PC-9 (cell line): Measurements from ENCODE around the gene CTNNBL1. TPM values are rescaled to one million over a fixed set of nuclear protein-coding genes. Genes with fewer than 3 reads are reported as not detected.

Experiments used
- BruUV-seq: library from RNA; stranded (reverse); fragments of 400-500 nt; replicated peaks from 2 replicates; lab custom pipeline; 2021; lab: Mats Ljungman, UMichigan
- CTCF ChIA-PET: fragments of 300-600 bp; sonication (Branson Sonifier 250); formaldehyde crosslinking; loops from one replicate; lab custom pipeline; 2022; ENCODE audit warnings: antibody characterized with exemption; lab: Charles Lee
- POLR2A ChIA-PET: fragments of 300-600 bp; sonication (Branson Sonifier 250); formaldehyde crosslinking; loops from one replicate; lab custom pipeline; 2022; ENCODE audit warnings: antibody characterized with exemption; ENCODE audit not compliant: unreplicated experiment; lab: Charles Lee
- DNase-seq, 2 experiments: peaks; one replicate each; pipeline versions ENCODE4 v3.0.0 to v3.0.0-alpha.2; 2015 to 2022; ENCODE audit warnings: mixed read lengths in 1 of 2
- H2AFZ ChIP-seq: fragments of 200-600 bp; sonication (generic); 2 replicates; pipeline ENCODE4 v1.8.1; 2017; ENCODE audit warnings: antibody characterized with exemption
- H3F3A ChIP-seq: fragments of 200-600 bp; sonication (generic); 2 replicates; pipeline ENCODE4 v1.8.1; 2017; ENCODE audit warnings: antibody characterized with exemption, mild to moderate bottlenecking, low read depth; ENCODE audit not compliant: insufficient read depth
- H3K27ac ChIP-seq: fragments of 200-600 bp; sonication (generic); 2 replicates; pipeline ENCODE4 v1.6.1; 2016; ENCODE audit warnings: mixed run types
- H3K27me3 ChIP-seq: fragments of 200-600 bp; sonication (generic); 2 replicates; pipeline ENCODE4 v1.6.1; 2016; ENCODE audit warnings: low read depth, mixed run types; ENCODE audit not compliant: insufficient read depth
- H3K36me3 ChIP-seq: fragments of 200-600 bp; sonication (generic); 2 replicates; pipeline ENCODE4 v1.6.1; 2016; ENCODE audit warnings: low read depth, mixed run types
- H3K4me1 ChIP-seq: fragments of 200-600 bp; sonication (generic); replicated peaks from 2 replicates; pipeline ENCODE4 v1.6.1; 2016; ENCODE audit warnings: mixed run types; ENCODE audit not compliant: insufficient read depth
- H3K4me2 ChIP-seq: fragments of 200-600 bp; sonication (generic); 2 replicates; pipeline ENCODE4 v1.6.1; 2017; ENCODE audit warnings: mixed run types
- H3K4me3 ChIP-seq: fragments of 200-600 bp; sonication (generic); 2 replicates; pipeline ENCODE4 v1.6.1; 2016; ENCODE audit warnings: mixed run types
- H3K79me2 ChIP-seq: fragments of 200-600 bp; sonication (generic); 2 replicates; pipeline ENCODE4 v1.6.1; 2017; ENCODE audit warnings: low read depth, mixed run types
- H3K9me2 ChIP-seq: fragments of 200-600 bp; sonication (generic); 2 replicates; pipeline ENCODE4 v1.8.1; 2017; ENCODE audit warnings: mild to moderate bottlenecking; ENCODE audit not compliant: insufficient read depth
- H3K9me3 ChIP-seq: fragments of 200-600 bp; sonication (generic); 2 replicates; pipeline ENCODE4 v1.8.1; 2016; ENCODE audit warnings: low read depth; ENCODE audit not compliant: insufficient read depth
- H4K20me1 ChIP-seq: fragments of 200-600 bp; sonication (generic); 2 replicates; pipeline ENCODE4 v1.8.1; 2017; ENCODE audit not compliant: insufficient read depth
- EZH2 ChIP-seq: fragments of 200-600 bp; sonication (generic); IDR thresholded peaks from 2 replicates; pipeline ENCODE4 v1.8.0; 2017; ENCODE audit warnings: antibody characterized with exemption, low read depth
- intact Hi-C: fragments of 100-400 bp; cut with micrococcal nuclease; formaldehyde crosslinking; loops from one replicate; pipeline ENCODE4 v1.10.0; 2022; ENCODE audit not compliant: unreplicated experiment
- total RNA-seq: library from RNA; stranded (reverse); gene quantifications from 2 replicates; pipeline ENCODE4 v1.2.3, GENCODE V29; 2021
- TF ChIP-seq, protein P1 (sequence below): fragments of 200-600 bp; sonication (generic); conservative IDR thresholded peaks from 2 replicates; pipeline ENCODE4 v1.6.1; 2017; ENCODE audit warnings: mixed run types, antibody characterized with exemption, mild to moderate bottlenecking, moderate library complexity

CTNNBL1 gene
- total RNA-seq, 1 experiment from 2014 or later = 83.5 TPM

DNA sequence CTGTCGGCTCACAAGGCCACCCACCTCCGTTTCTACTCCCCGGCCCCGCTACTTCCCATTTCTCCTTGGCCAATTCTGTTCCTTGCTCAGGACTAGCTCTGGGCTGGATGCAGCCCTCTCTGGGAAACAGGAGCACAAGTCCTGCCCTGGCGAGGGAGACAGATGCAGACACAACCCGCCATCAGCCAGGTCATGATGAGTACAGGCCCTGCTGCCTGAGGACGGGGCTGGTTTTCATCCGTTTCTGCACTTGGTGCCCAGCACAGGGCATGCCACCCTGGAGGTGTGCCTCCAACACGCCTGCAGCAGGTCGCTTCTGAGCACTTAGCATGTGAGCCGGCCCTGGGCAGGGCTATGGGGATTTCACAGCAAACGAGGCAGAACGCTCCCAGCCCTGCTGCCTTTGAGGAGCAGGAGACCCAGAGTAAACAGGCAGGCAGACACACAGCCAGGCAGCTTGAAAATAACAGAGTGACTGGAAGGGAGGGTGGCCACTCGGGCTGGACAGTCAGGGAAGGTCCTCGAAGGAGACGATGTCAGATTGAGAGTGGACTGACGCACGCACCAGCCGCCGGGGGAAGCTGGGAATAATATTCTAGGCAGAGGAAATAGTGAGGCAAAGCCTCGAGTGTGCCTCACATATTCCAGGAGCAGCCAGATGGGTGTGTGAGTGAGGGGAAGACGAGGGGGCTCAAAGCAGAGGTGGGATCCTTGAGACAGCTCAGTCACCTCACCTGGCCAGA lies 187.9 kb downstream of the CTNNBL1 start:
- no peaks in the 10 kb centered on the region for H3K36me3 ChIP-seq
- CTCF ChIA-PET = no interaction called here

DNA sequence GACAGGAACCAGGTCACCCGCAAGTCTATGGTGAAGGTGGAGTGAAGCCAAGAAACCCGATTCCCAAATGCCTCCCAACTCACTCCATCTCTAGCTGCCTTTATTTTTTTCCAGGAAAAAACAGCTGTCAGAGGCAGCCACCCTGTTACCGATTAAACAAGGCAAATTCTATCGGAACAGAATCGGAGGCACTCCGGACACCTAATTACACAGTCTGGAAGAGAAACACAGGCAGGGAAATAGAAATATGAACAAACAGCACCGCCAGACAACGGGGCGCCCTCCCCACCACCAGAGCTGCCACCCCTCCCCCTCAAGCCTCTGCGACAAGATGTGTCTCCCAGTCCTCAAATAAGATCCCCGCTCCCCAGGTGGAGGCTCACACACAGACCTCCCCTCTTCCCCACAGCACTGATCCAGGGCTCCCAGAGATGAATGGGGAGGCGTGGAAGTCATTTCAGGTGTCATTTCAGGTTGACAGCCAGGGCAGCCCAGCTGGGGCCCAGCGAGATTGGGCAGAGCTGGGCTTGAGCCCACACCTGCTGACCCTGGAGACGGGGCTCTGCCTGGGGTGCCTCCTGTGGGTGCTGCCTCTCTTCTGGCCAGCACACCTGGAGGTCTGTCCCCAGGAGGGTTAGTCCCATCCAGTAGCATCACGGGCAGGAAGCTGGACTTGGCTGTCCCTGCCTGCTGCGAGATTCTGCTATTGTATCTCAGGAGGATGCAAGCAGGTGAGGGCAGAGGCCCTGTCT lies 189.3 kb downstream of the CTNNBL1 start:
- no peak for TF ChIP-seq EZH2
- TF ChIP-seq, protein P1, sequence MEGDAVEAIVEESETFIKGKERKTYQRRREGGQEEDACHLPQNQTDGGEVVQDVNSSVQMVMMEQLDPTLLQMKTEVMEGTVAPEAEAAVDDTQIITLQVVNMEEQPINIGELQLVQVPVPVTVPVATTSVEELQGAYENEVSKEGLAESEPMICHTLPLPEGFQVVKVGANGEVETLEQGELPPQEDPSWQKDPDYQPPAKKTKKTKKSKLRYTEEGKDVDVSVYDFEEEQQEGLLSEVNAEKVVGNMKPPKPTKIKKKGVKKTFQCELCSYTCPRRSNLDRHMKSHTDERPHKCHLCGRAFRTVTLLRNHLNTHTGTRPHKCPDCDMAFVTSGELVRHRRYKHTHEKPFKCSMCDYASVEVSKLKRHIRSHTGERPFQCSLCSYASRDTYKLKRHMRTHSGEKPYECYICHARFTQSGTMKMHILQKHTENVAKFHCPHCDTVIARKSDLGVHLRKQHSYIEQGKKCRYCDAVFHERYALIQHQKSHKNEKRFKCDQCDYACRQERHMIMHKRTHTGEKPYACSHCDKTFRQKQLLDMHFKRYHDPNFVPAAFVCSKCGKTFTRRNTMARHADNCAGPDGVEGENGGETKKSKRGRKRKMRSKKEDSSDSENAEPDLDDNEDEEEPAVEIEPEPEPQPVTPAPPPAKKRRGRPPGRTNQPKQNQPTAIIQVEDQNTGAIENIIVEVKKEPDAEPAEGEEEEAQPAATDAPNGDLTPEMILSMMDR = no peak
- Histone ChIP-seq H3K4me2 (no peak overlapping the region), H2AFZ (no peak overlapping the region), H3K27ac (no peak overlapping the region), H3K4me3 (no peak overlapping the region), H3F3A (no peaks in the 10 kb centered on the region), H3K27me3 (no peaks in the 10 kb centered on the region), H3K9me3 (no peaks in the 10 kb centered on the region), H3K9me2 (no peaks in the 10 kb centered on the region), H3K4me1 (no peaks in the 10 kb centered on the region), H3K79me2 (no peaks in the 10 kb centered on the region), H3K36me3 (no peaks in the 10 kb centered on the region), H4K20me1 (no peaks in the 10 kb centered on the region)
- intact Hi-C loops = no loop called here
- ChIA-PET POLR2A (interaction anchor here (0.6 kb wide), 1 partner anchor 338 kb away, joined by 3 read pairs; no protein-coding TSS in a partner anchor), CTCF (interaction anchor here (0.6 kb wide), 1 partner anchor 856 kb away, joined by 3 read pairs; no protein-coding TSS in a partner anchor)
- no peak for DNase-seq
- no TSS peak for BruUV-seq

More for the DNA sequence above, 187.9 kb downstream of the CTNNBL1 start:
- BruUV-seq = no TSS peak
- POLR2A ChIA-PET = no interaction called here
- no peaks in the 10 kb centered on the region for H3K27me3 ChIP-seq
- H3K4me2 ChIP-seq = no peak overlapping the region
- no peak overlapping the region for H3K27ac ChIP-seq
- no peak overlapping the region for H3K4me3 ChIP-seq
- H3K9me3 ChIP-seq = no peaks in the 10 kb centered on the region
- H4K20me1 ChIP-seq = no peaks in the 10 kb centered on the region
- H3K4me1 ChIP-seq = no peaks in the 10 kb centered on the region
- no peak overlapping the region for H2AFZ ChIP-seq
- intact Hi-C loops = no loop called here
- no peaks in the 10 kb centered on the region for H3K79me2 ChIP-seq
- TF ChIP-seq, protein P1 = no peak
- no peak for TF ChIP-seq EZH2
- no peaks in the 10 kb centered on the region for H3F3A ChIP-seq
- no peak for DNase-seq
- no peaks in the 10 kb centered on the region for H3K9me2 ChIP-seq

DNA sequence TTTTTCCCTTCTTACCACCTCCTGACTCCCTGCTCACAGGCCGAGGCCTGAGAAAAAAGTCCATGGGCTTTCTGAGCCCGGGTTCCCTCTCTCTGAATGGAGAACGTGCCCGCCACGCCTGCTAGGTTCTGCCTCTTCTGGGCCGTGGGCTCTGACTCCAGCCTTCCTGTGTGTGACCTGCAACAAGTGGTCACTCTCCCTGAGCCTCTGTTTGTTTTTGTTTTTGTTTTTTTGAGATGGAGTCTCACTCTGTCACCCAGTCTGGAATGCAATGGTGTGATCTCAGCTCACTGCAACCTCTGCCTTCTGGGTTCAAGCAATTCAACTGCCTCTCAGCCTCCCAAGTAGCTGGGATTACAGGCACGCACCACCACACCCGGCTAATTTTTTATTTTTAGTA lies 191.2 kb downstream of the CTNNBL1 start:
- no peaks in the 10 kb centered on the region for H3K27me3 ChIP-seq
- H3K4me2 ChIP-seq = no peak overlapping the region
- H3K27ac ChIP-seq = no peak overlapping the region
- BruUV-seq = no TSS peak
- ChIA-PET POLR2A (no interaction called here), CTCF (no interaction called here)
- H3K36me3 ChIP-seq = no peaks in the 10 kb centered on the region
- no peaks in the 10 kb centered on the region for H3K9me2 ChIP-seq
- H2AFZ ChIP-seq = no peak overlapping the region
- no peak for DNase-seq
- H4K20me1 ChIP-seq = no peaks in the 10 kb centered on the region
- no peak overlapping the region for H3K4me3 ChIP-seq
- H3K4me1 ChIP-seq = no peaks in the 10 kb centered on the region
- H3K79me2 ChIP-seq = no peaks in the 10 kb centered on the region
- H3K9me3 ChIP-seq = no peaks in the 10 kb centered on the region
- TF ChIP-seq, protein P1 = no peak
- no peak for TF ChIP-seq EZH2
- intact Hi-C loops = no loop called here
- no peaks in the 10 kb centered on the region for H3F3A ChIP-seq
